MM.1S (cell line): ENCODE measurements around the gene ANKLE2.
"Not testable (repeated sequence)": the region's sequence is repeated elsewhere in the genome, so short reads cannot be mapped to it uniquely, and the experiment has no call there.

ENCODE experiments used
- DNase-seq: peaks from one replicate; pipeline ENCODE4 v3.0.0-alpha.2; 2015
- H2AFZ ChIP-seq: fragments of 300-600 bp; sonication (generic); 2 replicates; pipeline ENCODE4 v1.6.0; 2016; ENCODE audit warnings: antibody characterized with exemption, low read length
- H3F3A ChIP-seq: fragments of 300-600 bp; sonication (generic); 2 replicates; pipeline ENCODE4 v1.6.1; 2016; ENCODE audit warnings: mild to moderate bottlenecking, antibody characterized with exemption, low read length, moderate library complexity, mixed read lengths; ENCODE audit not compliant: insufficient read depth
- H3K27ac ChIP-seq: fragments of 300-600 bp; sonication (generic); 2 replicates; pipeline ENCODE4 v1.5.1; 2016; ENCODE audit warnings: mild to moderate bottlenecking, low read length
- H3K27me3 ChIP-seq: fragments of 300-600 bp; sonication (generic); replicated peaks from 2 replicates; pipeline ENCODE4 v1.6.0; 2016; ENCODE audit warnings: low read length; ENCODE audit not compliant: insufficient read depth
- H3K36me3 ChIP-seq: fragments of 300-600 bp; sonication (generic); replicated peaks from 2 replicates; pipeline ENCODE4 v1.6.1; 2016; ENCODE audit warnings: mild to moderate bottlenecking, low read length, mixed read lengths; ENCODE audit not compliant: insufficient read depth
- H3K4me1 ChIP-seq: fragments of 300-600 bp; sonication (generic); 2 replicates; pipeline ENCODE4 v1.6.1; 2016; ENCODE audit warnings: low read length, mixed read lengths
- H3K4me2 ChIP-seq: fragments of 300-600 bp; sonication (generic); 2 replicates; pipeline ENCODE4 v1.6.0; 2016; ENCODE audit warnings: low read depth, low read length
- H3K4me3 ChIP-seq: fragments of 300-600 bp; sonication (generic); 2 replicates; pipeline ENCODE4 v1.5.1; 2016; ENCODE audit warnings: low read length, mixed read lengths
- H3K79me2 ChIP-seq: fragments of 300-600 bp; sonication (generic); 2 replicates; pipeline ENCODE4 v1.6.1; 2016; ENCODE audit warnings: mixed run types, low read length, mixed read lengths
- H3K9ac ChIP-seq: fragments of 300-600 bp; sonication (generic); 2 replicates; pipeline ENCODE4 v1.6.1; 2016; ENCODE audit warnings: low read length, mixed read lengths
- H3K9me2 ChIP-seq: fragments of 300-600 bp; sonication (generic); replicated peaks from 2 replicates; pipeline ENCODE4 v1.6.1; 2016; ENCODE audit warnings: mild to moderate bottlenecking, low read length, mixed read lengths; ENCODE audit not compliant: insufficient read depth
- H3K9me3 ChIP-seq: fragments of 300-600 bp; sonication (generic); replicated peaks from 2 replicates; pipeline ENCODE4 v1.6.1; 2016; ENCODE audit warnings: mild to moderate bottlenecking, low read length, mixed read lengths; ENCODE audit not compliant: insufficient read depth
- H4K20me1 ChIP-seq: fragments of 300-600 bp; sonication (generic); 2 replicates; pipeline ENCODE4 v1.6.1; 2016; ENCODE audit warnings: mild to moderate bottlenecking, low read length, moderate library complexity, mixed read lengths; ENCODE audit not compliant: insufficient read depth
- EZH2 ChIP-seq: fragments of 300-600 bp; sonication (generic); optimal IDR thresholded peaks from 2 replicates; pipeline ENCODE3; 2017; ENCODE audit warnings: low read depth, mild to moderate bottlenecking, antibody characterized with exemption, low read length, mixed read lengths
- EZH2phosphoT487 ChIP-seq: fragments of 300-600 bp; sonication (generic); IDR thresholded peaks from 2 replicates; pipeline ENCODE4 v1.6.1; 2018; ENCODE audit warnings: antibody characterized with exemption, low read length
- TF ChIP-seq, protein P1 (sequence below): fragments of 300-600 bp; sonication (generic); IDR thresholded peaks from 2 replicates; pipeline ENCODE4 v1.5.1; 2016; ENCODE audit warnings: antibody characterized with exemption, low read length, mixed read lengths

ANKLE2 gene

DNA sequence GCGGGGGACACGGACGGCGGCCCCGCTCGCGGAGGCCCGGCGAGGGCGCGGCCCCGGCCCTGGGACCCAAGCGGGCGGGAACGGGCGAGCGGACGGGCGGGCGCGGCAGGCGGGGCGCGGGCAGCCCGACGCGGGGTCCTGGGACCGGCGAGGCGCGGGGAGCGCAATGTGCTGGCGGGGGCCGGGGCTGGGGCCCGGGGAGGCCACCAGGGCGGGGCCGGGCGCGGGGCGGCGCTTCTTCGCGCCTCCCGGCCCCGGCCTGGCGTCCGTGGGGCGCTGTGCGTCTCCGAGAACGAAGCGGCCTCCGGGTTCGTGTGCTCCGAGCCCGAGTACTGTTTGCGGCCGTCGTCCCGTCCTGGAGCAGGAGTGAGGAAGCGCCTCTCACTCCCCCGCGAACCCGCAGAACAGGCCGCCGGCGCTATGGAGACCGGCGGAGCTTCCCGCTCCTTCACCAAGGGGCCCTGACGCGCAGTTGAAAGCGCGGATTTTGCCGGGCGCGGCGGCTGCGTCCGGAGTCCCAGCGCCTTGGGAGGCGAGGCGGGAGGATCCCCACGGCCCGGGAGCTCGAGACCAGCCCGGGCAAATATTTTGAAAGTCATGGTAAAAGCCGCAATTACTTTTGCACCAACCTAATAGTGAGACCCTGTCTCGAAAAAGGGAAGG lies 420 bp upstream of the ANKLE2 start:
- Histone ChIP-seq H3K4me1 (no peaks in the 10 kb centered on the region), H2AFZ (peak overlapping the region; percentile 70), H3K4me3 (peak overlapping the region; percentile 65), H4K20me1 (no peaks in the 10 kb centered on the region), H3K9me2 (no peaks in the 10 kb centered on the region), H3K27me3 (no peaks in the 10 kb centered on the region), H3F3A (no peaks in the 10 kb centered on the region; the same call in 1 of the 2 replicates), H3K4me2 (peak overlapping the region; percentile 62), H3K36me3 (no peaks in the 10 kb centered on the region), H3K9ac (peak overlapping the region; percentile 69), H3K27ac (peak overlapping the region; percentile 84), H3K79me2 (peaks cover 31% of the 10 kb centered on the region), H3K9me3 (no peaks in the 10 kb centered on the region)
- TF ChIP-seq, protein P1, sequence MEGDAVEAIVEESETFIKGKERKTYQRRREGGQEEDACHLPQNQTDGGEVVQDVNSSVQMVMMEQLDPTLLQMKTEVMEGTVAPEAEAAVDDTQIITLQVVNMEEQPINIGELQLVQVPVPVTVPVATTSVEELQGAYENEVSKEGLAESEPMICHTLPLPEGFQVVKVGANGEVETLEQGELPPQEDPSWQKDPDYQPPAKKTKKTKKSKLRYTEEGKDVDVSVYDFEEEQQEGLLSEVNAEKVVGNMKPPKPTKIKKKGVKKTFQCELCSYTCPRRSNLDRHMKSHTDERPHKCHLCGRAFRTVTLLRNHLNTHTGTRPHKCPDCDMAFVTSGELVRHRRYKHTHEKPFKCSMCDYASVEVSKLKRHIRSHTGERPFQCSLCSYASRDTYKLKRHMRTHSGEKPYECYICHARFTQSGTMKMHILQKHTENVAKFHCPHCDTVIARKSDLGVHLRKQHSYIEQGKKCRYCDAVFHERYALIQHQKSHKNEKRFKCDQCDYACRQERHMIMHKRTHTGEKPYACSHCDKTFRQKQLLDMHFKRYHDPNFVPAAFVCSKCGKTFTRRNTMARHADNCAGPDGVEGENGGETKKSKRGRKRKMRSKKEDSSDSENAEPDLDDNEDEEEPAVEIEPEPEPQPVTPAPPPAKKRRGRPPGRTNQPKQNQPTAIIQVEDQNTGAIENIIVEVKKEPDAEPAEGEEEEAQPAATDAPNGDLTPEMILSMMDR = no peak
- TF ChIP-seq EZH2 (no peak), EZH2phosphoT487 (no peak)
- peak; percentile 81 for DNase-seq

DNA sequence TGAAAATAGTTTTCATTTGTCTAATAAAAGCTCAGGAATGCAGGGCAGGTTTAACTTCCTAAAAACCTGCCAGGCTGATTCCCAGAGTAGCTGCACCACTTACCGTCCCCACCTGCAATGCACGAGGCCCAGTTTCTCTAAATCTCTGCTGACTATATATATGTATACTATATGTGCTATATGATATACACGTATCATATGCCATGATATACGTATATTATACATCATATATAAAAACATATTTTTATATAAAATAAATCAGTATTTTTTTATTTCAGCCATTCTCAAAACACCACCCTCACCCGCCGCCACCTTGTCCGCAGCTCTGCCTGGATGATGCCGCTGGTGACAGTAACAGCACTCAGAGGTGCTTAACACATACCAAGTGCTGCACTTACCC lies 2.3 kb downstream of the ANKLE2 start:
- no peak overlapping the region for H2AFZ ChIP-seq
- no peaks in the 10 kb centered on the region for H3K4me1 ChIP-seq
- TF ChIP-seq EZH2phosphoT487 (no peak), EZH2 (no peak)
- TF ChIP-seq, protein P1 = no peak
- H3K4me3 ChIP-seq = no peak overlapping the region
- H3K9me2 ChIP-seq = no peaks in the 10 kb centered on the region
- H3K27me3 ChIP-seq = no peaks in the 10 kb centered on the region
- no peaks in the 10 kb centered on the region; the same call in 1 of the 2 replicates for H3K36me3 ChIP-seq
- no peak for DNase-seq
- H3K9ac ChIP-seq = no peak overlapping the region
- H4K20me1 ChIP-seq = no peaks in the 10 kb centered on the region
- peaks cover 35% of the 10 kb centered on the region for H3K79me2 ChIP-seq
- H3K4me2 ChIP-seq = no peak overlapping the region
- H3F3A ChIP-seq = no peaks in the 10 kb centered on the region; the same call in 1 of the 2 replicates
- no peak overlapping the region for H3K27ac ChIP-seq
- H3K9me3 ChIP-seq = no peaks in the 10 kb centered on the region

DNA sequence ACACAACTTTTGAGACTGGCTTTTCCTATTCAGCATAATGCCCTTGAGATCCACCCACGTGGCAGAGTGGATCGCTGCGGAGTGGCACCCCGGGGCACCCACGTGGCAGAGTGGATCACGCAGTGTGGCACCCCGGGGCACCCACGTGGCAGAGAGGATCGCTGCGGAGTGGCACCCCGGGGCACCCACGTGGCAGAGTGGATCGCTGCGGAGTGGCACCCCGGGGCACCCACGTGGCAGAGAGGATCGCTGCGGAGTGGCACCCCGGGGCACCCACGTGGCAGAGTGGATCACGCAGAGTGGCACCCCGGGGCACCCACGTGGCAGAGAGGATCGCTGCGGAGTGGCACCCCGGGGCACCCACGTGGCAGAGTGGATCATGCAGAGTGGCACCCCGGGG lies 2.8 kb downstream of the ANKLE2 start:
- H3K9me2 ChIP-seq, H3K4me2 ChIP-seq, H3K27me3 ChIP-seq: not testable (repeated sequence)

DNA sequence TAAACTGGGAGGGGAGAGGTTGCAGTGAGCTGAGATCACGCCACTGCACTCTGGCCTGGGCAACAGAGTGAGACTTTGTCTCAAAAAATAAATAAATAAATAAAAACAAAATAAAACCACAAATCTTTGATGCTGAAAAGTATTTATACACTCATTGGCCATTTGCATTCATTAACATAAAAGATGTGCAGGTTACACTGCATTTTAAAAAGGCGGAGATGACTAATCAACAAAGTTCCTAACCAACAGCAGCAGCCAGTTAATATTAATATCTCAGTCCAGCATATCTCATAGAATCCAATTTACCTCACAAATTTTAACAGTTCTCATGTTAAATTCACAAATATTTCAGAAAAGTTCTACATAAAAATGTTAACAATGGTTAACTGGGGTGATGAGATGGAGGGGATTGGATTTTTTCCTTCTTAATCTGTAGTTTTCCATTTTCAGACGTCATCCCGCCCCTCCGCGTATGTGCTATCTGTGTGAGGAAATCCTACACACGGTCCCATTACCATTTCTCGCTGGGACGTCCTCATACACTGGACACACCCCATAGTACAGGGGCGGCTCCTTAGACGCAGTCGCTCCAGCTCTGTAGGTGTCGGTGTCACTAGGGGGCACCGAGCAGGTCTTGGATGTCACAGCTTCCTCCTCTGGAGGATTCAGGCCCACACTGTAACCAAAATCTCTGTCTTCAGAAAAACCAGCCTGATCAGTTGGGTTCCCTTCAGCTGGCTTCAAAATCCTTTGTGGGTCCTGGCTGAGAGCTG lies 7.3 kb downstream of the ANKLE2 start:
- H3F3A ChIP-seq = no peaks in the 10 kb centered on the region
- no peak for DNase-seq
- no peak overlapping the region for H3K4me3 ChIP-seq
- no peaks in the 10 kb centered on the region for H3K9me3 ChIP-seq
- H3K4me2 ChIP-seq = no peak overlapping the region
- no peak overlapping the region for H3K9ac ChIP-seq
- TF ChIP-seq EZH2 = no peak
- no peak for TF ChIP-seq EZH2phosphoT487
- TF ChIP-seq, protein P1 = no peak
- H2AFZ ChIP-seq = no peak overlapping the region
- H3K27me3 ChIP-seq = no peaks in the 10 kb centered on the region
- no peaks in the 10 kb centered on the region; the same call in 1 of the 2 replicates for H3K36me3 ChIP-seq
- H3K27ac ChIP-seq = no peak overlapping the region
- peaks cover 16% of the 10 kb centered on the region for H3K79me2 ChIP-seq
- H4K20me1 ChIP-seq = no peaks in the 10 kb centered on the region
- no peaks in the 10 kb centered on the region for H3K4me1 ChIP-seq
- no peaks in the 10 kb centered on the region for H3K9me2 ChIP-seq

More for the DNA sequence above, 2.8 kb downstream of the ANKLE2 start:
- not testable (repeated sequence) for H2AFZ ChIP-seq, H3K4me1 ChIP-seq, H4K20me1 ChIP-seq, H3K4me3 ChIP-seq, H3F3A ChIP-seq, H3K9me3 ChIP-seq, DNase-seq, H3K36me3 ChIP-seq, H3K27ac ChIP-seq, H3K9ac ChIP-seq
- peaks cover 36% of the 10 kb centered on the region for H3K79me2 ChIP-seq

DNA sequence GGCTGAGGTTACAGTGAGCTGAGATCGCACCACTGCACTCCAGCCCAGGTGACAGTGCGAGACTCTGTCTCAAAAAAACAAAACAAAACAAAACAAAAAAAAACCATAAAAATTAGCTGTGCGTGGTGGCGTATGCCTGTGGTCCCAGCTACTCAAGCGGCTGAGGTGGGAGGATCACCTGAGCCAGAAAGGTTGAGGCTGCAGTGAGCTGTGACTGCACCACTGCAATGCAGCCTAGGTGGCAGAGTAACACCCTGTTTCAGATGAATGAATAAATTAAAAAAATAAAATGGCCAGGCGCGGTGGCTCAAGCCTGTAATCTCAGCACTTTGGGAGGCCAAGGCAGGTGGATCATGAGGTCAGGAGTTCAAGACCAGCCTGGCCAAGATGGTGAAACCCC lies 8.0 kb downstream of the ANKLE2 start:
- H3K9me3 ChIP-seq, H3K9me2 ChIP-seq, H4K20me1 ChIP-seq, H3K27ac ChIP-seq, DNase-seq, H3K4me3 ChIP-seq, H3K9ac ChIP-seq, H3F3A ChIP-seq, H3K4me2 ChIP-seq, H3K36me3 ChIP-seq, H3K27me3 ChIP-seq, H2AFZ ChIP-seq, H3K4me1 ChIP-seq: not testable (repeated sequence)
- H3K79me2 ChIP-seq = peaks cover 12% of the 10 kb centered on the region; the same call in 1 of the 2 replicates
